Measurements from ENCODE around the gene PLET1.

The PLET1 gene

GRCh38 chr11:112274007-112274783 lies 13.5 kb upstream of the PLET1 start:
- TF ChIP-seq CTCF (IDR thresholded peaks at IDR 0.05): no peak
- H3K9me3 Mint-ChIP-seq: no peaks in the 10 kb centered on the region
- H3K27me3 Mint-ChIP-seq (ENCODE audit: low read depth, poor library complexity): peaks cover 4% of the 10 kb centered on the region
- no peaks in the 10 kb centered on the region for H3K36me3 Mint-ChIP-seq (ENCODE audit: low read depth)
- no peak for DNase-seq
- no peaks in the 10 kb centered on the region for H3K4me1 Mint-ChIP-seq
- no peak overlapping the region for H3K4me3 Mint-ChIP-seq
- no peak overlapping the region for H3K27ac Mint-ChIP-seq

- no peak for DNase-seq
- Mint-ChIP-seq H3K36me3 (ENCODE audit: low read depth) (no peaks in the 10 kb centered on the region), H3K4me3 (no peak overlapping the region), H3K9me3 (no peaks in the 10 kb centered on the region), H3K27me3 (ENCODE audit: low read depth, poor library complexity) (peaks cover 8% of the 10 kb centered on the region), H3K4me1 (no peaks in the 10 kb centered on the region), H3K27ac (no peak overlapping the region)
- no peak for TF ChIP-seq CTCF (IDR thresholded peaks at IDR 0.05)
Measured at GRCh38 chr11:112273066-112273465, 12.4 kb upstream of the PLET1 start.

- Mint-ChIP-seq H3K36me3 (ENCODE audit: low read depth) (no peaks in the 10 kb centered on the region), H3K4me3 (no peak overlapping the region), H3K4me1 (peaks cover 5% of the 10 kb centered on the region), H3K27ac (no peak overlapping the region), H3K27me3 (ENCODE audit: low read depth, poor library complexity) (peaks cover 8% of the 10 kb centered on the region), H3K9me3 (no peaks in the 10 kb centered on the region)
- TF ChIP-seq CTCF (IDR thresholded peaks at IDR 0.05): no peak
- no peak for DNase-seq
Measured at GRCh38 chr11:112271242-112271641, 10.6 kb upstream of the PLET1 start.

GRCh38 chr11:112270551-112271180 lies 10.0 kb upstream of the PLET1 start:
- Mint-ChIP-seq H3K4me1 (peaks cover 5% of the 10 kb centered on the region), H3K36me3 (ENCODE audit: low read depth) (no peaks in the 10 kb centered on the region), H3K27ac (no peak overlapping the region), H3K27me3 (ENCODE audit: low read depth, poor library complexity) (peaks cover 8% of the 10 kb centered on the region), H3K9me3 (no peaks in the 10 kb centered on the region), H3K4me3 (no peak overlapping the region)
- no peak for TF ChIP-seq CTCF (IDR thresholded peaks at IDR 0.05)
- DNase-seq: no peak

GRCh38 chr11:112269139-112269538 lies 8.5 kb upstream of the PLET1 start:
- H3K27ac Mint-ChIP-seq: no peak overlapping the region
- no peaks in the 10 kb centered on the region for H3K9me3 Mint-ChIP-seq
- TF ChIP-seq CTCF (IDR thresholded peaks at IDR 0.05): no peak
- H3K4me1 Mint-ChIP-seq: peaks cover 5% of the 10 kb centered on the region
- H3K27me3 Mint-ChIP-seq (ENCODE audit: low read depth, poor library complexity): peaks cover 11% of the 10 kb centered on the region
- H3K4me3 Mint-ChIP-seq: no peak overlapping the region
- DNase-seq: no peak
- H3K36me3 Mint-ChIP-seq (ENCODE audit: low read depth): no peaks in the 10 kb centered on the region

GRCh38 chr11:112268406-112268805 lies 7.7 kb upstream of the PLET1 start:
- H3K27ac Mint-ChIP-seq: no peak overlapping the region
- H3K4me3 Mint-ChIP-seq: no peak overlapping the region
- H3K4me1 Mint-ChIP-seq: peaks cover 5% of the 10 kb centered on the region
- no peaks in the 10 kb centered on the region for H3K9me3 Mint-ChIP-seq
- TF ChIP-seq CTCF (IDR thresholded peaks at IDR 0.05): no peak
- H3K27me3 Mint-ChIP-seq (ENCODE audit: low read depth, poor library complexity): peaks cover 17% of the 10 kb centered on the region
- H3K36me3 Mint-ChIP-seq (ENCODE audit: low read depth): no peaks in the 10 kb centered on the region
- DNase-seq: no peak
